ENCODE data around the gene C10orf62. TPM values are rescaled to one million over a fixed set of nuclear protein-coding genes. Genes with fewer than 3 reads are reported as not detected.

C10orf62 gene
- total and polyA plus RNA-seq, 10 of the 15 experiments (the other 5 are each of a cell fraction or from before 2014, with no cell fraction given), result not detected

DNA sequence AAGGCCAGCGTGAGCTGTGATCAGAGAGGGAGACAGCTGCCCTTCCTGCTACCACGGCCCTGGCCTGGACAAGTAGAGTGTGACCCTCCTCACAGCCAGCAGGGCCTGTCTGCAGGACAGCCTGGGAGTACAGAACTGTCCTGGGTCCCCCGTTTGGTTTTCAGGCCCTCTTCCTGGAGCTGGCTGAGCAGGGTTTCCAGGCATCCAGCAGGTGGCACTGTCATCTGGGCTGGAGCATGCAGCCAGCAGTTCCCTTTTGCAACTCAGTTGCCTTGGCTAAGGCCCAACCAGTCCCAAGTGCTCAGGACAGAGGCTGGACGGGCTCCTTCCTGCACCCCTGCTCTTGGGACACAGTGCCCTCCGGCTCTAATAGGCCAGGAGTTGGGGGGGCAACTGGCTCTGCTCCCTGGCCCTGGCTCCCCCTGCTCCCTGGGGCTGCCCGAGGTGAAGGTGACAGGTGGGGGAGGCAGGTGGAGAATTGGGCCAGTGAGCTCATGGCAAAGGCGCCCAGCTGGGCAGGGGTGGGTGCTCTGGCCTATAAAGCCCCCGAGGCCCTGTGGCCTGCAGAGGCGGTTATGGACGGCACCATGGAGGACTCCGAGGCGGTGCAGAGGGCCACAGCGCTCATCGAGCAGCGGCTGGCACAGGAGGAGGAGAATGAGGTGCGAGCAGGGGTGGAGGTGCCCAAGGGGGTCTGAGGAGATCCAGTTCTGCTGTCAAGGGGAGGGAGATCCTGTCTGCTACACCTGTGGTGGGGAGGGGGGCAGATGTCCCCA, 17.1 kb upstream of the C10orf62 start, which contains the start of gene ANKRD2 (continued):
- TF ChIP-seq, protein P1, sequence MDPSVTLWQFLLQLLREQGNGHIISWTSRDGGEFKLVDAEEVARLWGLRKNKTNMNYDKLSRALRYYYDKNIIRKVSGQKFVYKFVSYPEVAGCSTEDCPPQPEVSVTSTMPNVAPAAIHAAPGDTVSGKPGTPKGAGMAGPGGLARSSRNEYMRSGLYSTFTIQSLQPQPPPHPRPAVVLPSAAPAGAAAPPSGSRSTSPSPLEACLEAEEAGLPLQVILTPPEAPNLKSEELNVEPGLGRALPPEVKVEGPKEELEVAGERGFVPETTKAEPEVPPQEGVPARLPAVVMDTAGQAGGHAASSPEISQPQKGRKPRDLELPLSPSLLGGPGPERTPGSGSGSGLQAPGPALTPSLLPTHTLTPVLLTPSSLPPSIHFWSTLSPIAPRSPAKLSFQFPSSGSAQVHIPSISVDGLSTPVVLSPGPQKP (IDR thresholded peaks at IDR 0.05; ENCODE audit: low read depth, low read length), result no peak
- TF ChIP-seq BCLAF1 (IDR thresholded peaks at IDR 0.05), result no peak
- no peak for TF ChIP-seq MEF2B (IDR thresholded peaks at IDR 0.05; ENCODE audit: partially characterized antibody, poor library complexity, severe bottlenecking)
- no peak for TF ChIP-seq HCFC1 (IDR thresholded peaks at IDR 0.05; ENCODE audit: low read length)
- no peak for TF ChIP-seq NFYA (IDR thresholded peaks at IDR 0.05; ENCODE audit: borderline replicate concordance, low read depth, low read length)
- TF ChIP-seq SPI1 (IDR thresholded peaks at IDR 0.05; ENCODE audit: borderline replicate concordance, insufficient read depth, low read depth, low read length), result peak; percentile 76
- TF ChIP-seq TCF7 (IDR thresholded peaks at IDR 0.05; ENCODE audit: borderline replicate concordance), result no peak
- no peak for TF ChIP-seq ZBED1 (IDR thresholded peaks at IDR 0.05; ENCODE audit: borderline replicate concordance)
